Measurements from ENCODE around the gene DIP2A. TPM values are rescaled to one million over a fixed set of nuclear protein-coding genes. Genes with fewer than 3 reads are reported as not detected.

Gene DIP2A
- total and polyA plus RNA-seq, 7 experiments from 2014 or later = 16.9 to 118 (median 105) TPM

- H3K27me3 Mint-ChIP-seq = no peaks in the 10 kb centered on the region
- CTCF ChIA-PET = interaction anchor here (0.8 kb wide), 1 partner anchor 219 kb away, joined by 3 read pairs; no protein-coding TSS in a partner anchor
- intact Hi-C loops (cut with micrococcal nuclease) = no loop called here
- no peak for ATAC-seq
- Histone ChIP-seq H3K4me1 (ENCODE audit: control insufficient read depth in 2 of 2, insufficient read depth in 2 of 2, low read length in 2 of 2) (peaks cover 20 to 70% of the 10 kb centered on the region in 2 donors), H3K9me3 (ENCODE audit: control insufficient read depth in 2 of 3, low read length in 3 of 3) (no peaks in the 10 kb centered on the region), H3K36me3 (ENCODE audit: control insufficient read depth in 2 of 3, insufficient read depth in 3 of 3, low read length in 3 of 3) (peaks cover 0 to 46% (median 14%) of the 10 kb centered on the region in 3 experiments), H3K27me3 (ENCODE audit: control insufficient read depth in 2 of 2, insufficient read depth in 2 of 2, low read length in 2 of 2) (no peaks in the 10 kb centered on the region), H3K27ac (ENCODE audit: low read depth, low read length) (peak overlapping the region; percentile 59), H3K4me3 (ENCODE audit: low read length) (no peak overlapping the region)
- peaks cover 31 to 92% (median 80%) of the 10 kb centered on the region in 7 donors for H3K4me1 Mint-ChIP-seq
- peaks cover 0 to 5% (median 0%) of the 10 kb centered on the region in 11 donors for H3K9me3 Mint-ChIP-seq
- peak overlapping the region in 8 of 10 donors; percentile 22 to 81 (median 60) for H3K4me3 Mint-ChIP-seq
- H3K36me3 Mint-ChIP-seq = peaks cover 23 to 77% (median 48%) of the 10 kb centered on the region in 5 donors
- POLR2A ChIA-PET = interaction anchor here (1.2 kb wide), 1 partner anchor 91 kb away, joined by 4 read pairs; the partner anchor contains the start of gene PRMT2
- peak overlapping the region; percentile 62 to 96 (median 91) for H3K27ac Mint-ChIP-seq
- DNase-seq = peak in 2 of 9 donors; percentile 20 to 30
These were observed 86.1 kb downstream of the DIP2A start for GRCh38 chr21:46544824-46545223.

GRCh38 chr21:46545363-46545762 is 86.7 kb downstream of the DIP2A start:
- intact Hi-C loops (cut with micrococcal nuclease) = no loop called here
- ATAC-seq (no peak), DNase-seq (no peak)
- Histone ChIP-seq H3K36me3 (ENCODE audit: control insufficient read depth in 2 of 3, insufficient read depth in 3 of 3, low read length in 3 of 3) (peaks cover 0 to 40% (median 14%) of the 10 kb centered on the region in 3 experiments), H3K4me1 (ENCODE audit: control insufficient read depth in 2 of 2, insufficient read depth in 2 of 2, low read length in 2 of 2) (peaks cover 25 to 70% of the 10 kb centered on the region in 2 donors), H3K27me3 (ENCODE audit: control insufficient read depth in 2 of 2, insufficient read depth in 2 of 2, low read length in 2 of 2) (no peaks in the 10 kb centered on the region), H3K27ac (ENCODE audit: low read depth, low read length) (peak overlapping the region; percentile 59), H3K9me3 (ENCODE audit: control insufficient read depth in 2 of 3, low read length in 3 of 3) (no peaks in the 10 kb centered on the region), H3K4me3 (ENCODE audit: low read length) (no peak overlapping the region)
- Mint-ChIP-seq H3K9me3 (peaks cover 0 to 5% (median 0%) of the 10 kb centered on the region in 11 donors), H3K4me1 (peaks cover 33 to 92% (median 80%) of the 10 kb centered on the region in 7 donors), H3K36me3 (peaks cover 24 to 76% (median 50%) of the 10 kb centered on the region in 5 donors), H3K27me3 (no peaks in the 10 kb centered on the region), H3K27ac (peak overlapping the region; percentile 62 to 96 (median 91)), H3K4me3 (peak overlapping the region in 7 of 10 donors; percentile 26 to 81 (median 43))
- POLR2A ChIA-PET = interaction anchor here (1.2 kb wide), 1 partner anchor 90 kb away, joined by 4 read pairs; the partner anchor contains the start of gene PRMT2
- CTCF ChIA-PET = no interaction called here

GRCh38 chr21:46545911-46546310 is 87.2 kb downstream of the DIP2A start:
- H3K9me3 ChIP-seq (ENCODE audit: control insufficient read depth in 2 of 3, low read length in 3 of 3) = no peaks in the 10 kb centered on the region
- peak overlapping the region in 5 of 9 donors; percentile 57 to 100 (median 87) for H3K27ac Mint-ChIP-seq
- H3K36me3 ChIP-seq (ENCODE audit: control insufficient read depth in 2 of 3, insufficient read depth in 3 of 3, low read length in 3 of 3) = peaks cover 0 to 39% (median 14%) of the 10 kb centered on the region in 3 experiments
- H3K27me3 Mint-ChIP-seq = no peaks in the 10 kb centered on the region
- peak overlapping the region in 1 of 10 donors; percentile 39 for H3K4me3 Mint-ChIP-seq
- peaks cover 30 to 72% of the 10 kb centered on the region in 2 donors for H3K4me1 ChIP-seq (ENCODE audit: control insufficient read depth in 2 of 2, insufficient read depth in 2 of 2, low read length in 2 of 2)
- DNase-seq = no peak
- peaks cover 36 to 92% (median 82%) of the 10 kb centered on the region in 7 donors for H3K4me1 Mint-ChIP-seq
- no peak overlapping the region for H3K4me3 ChIP-seq (ENCODE audit: low read length)
- H3K27me3 ChIP-seq (ENCODE audit: control insufficient read depth in 2 of 2, insufficient read depth in 2 of 2, low read length in 2 of 2) = no peaks in the 10 kb centered on the region
- intact Hi-C loops (cut with micrococcal nuclease) = no loop called here
- no peak for ATAC-seq
- no peak overlapping the region for H3K27ac ChIP-seq (ENCODE audit: low read depth, low read length)
- POLR2A ChIA-PET = interaction anchor here (8.6 kb wide), 1 partner anchor 90 kb away, joined by 226 read pairs; the partner anchor contains the start of gene PRMT2
- H3K36me3 Mint-ChIP-seq = peaks cover 25 to 75% (median 50%) of the 10 kb centered on the region in 5 donors
- peaks cover 0 to 5% (median 0%) of the 10 kb centered on the region in 11 donors for H3K9me3 Mint-ChIP-seq
- CTCF ChIA-PET = no interaction called here

GRCh38 chr21:46546799-46547198 is 88.1 kb downstream of the DIP2A start:
- Mint-ChIP-seq H3K4me1 (peaks cover 42 to 92% (median 82%) of the 10 kb centered on the region in 7 donors), H3K27ac (peak overlapping the region in 8 of 9 donors; percentile 27 to 100 (median 65)), H3K36me3 (peaks cover 25 to 67% (median 50%) of the 10 kb centered on the region in 5 donors), H3K27me3 (no peaks in the 10 kb centered on the region), H3K9me3 (peaks cover 0 to 5% (median 0%) of the 10 kb centered on the region in 11 donors), H3K4me3 (no peak overlapping the region)
- POLR2A ChIA-PET = interaction anchor here (8.6 kb wide), 1 partner anchor 89 kb away, joined by 226 read pairs; the partner anchor contains the start of gene PRMT2
- CTCF ChIA-PET = no interaction called here
- DNase-seq (no peak), ATAC-seq (no peak)
- H3K27ac ChIP-seq (ENCODE audit: low read depth, low read length) = no peak overlapping the region
- intact Hi-C loops (cut with micrococcal nuclease) = no loop called here
- peaks cover 30 to 72% of the 10 kb centered on the region in 2 donors for H3K4me1 ChIP-seq (ENCODE audit: control insufficient read depth in 2 of 2, insufficient read depth in 2 of 2, low read length in 2 of 2)
- peaks cover 0 to 31% (median 10%) of the 10 kb centered on the region in 3 experiments for H3K36me3 ChIP-seq (ENCODE audit: control insufficient read depth in 2 of 3, insufficient read depth in 3 of 3, low read length in 3 of 3)
- H3K9me3 ChIP-seq (ENCODE audit: control insufficient read depth in 2 of 3, low read length in 3 of 3) = no peaks in the 10 kb centered on the region
- no peaks in the 10 kb centered on the region for H3K27me3 ChIP-seq (ENCODE audit: control insufficient read depth in 2 of 2, insufficient read depth in 2 of 2, low read length in 2 of 2)
- H3K4me3 ChIP-seq (ENCODE audit: low read length) = no peak overlapping the region

- no peak for DNase-seq
- intact Hi-C loops (cut with micrococcal nuclease) = loop anchor here in 1 of 2 donors (1.0 to 5.0 kb wide), 5 partner anchors 17 to 407 kb away; partner anchors contain the start of genes DIP2A and PCNT
- no peak for ATAC-seq
- peak overlapping the region; percentile 83 for H3K27ac ChIP-seq (ENCODE audit: low read depth, low read length)
- no peaks in the 10 kb centered on the region for H3K27me3 ChIP-seq (ENCODE audit: control insufficient read depth in 2 of 2, insufficient read depth in 2 of 2, low read length in 2 of 2)
- H3K36me3 ChIP-seq (ENCODE audit: control insufficient read depth in 2 of 3, insufficient read depth in 3 of 3, low read length in 3 of 3) = peaks cover 0 to 27% (median 15%) of the 10 kb centered on the region in 3 experiments
- Mint-ChIP-seq H3K27ac (peak overlapping the region in 8 of 9 donors; percentile 98 to 100 (median 99)), H3K36me3 (peaks cover 18 to 53% (median 47%) of the 10 kb centered on the region in 5 donors), H3K4me3 (peak overlapping the region in 2 of 10 donors; percentile 78 to 94), H3K27me3 (no peaks in the 10 kb centered on the region), H3K9me3 (peaks cover 0 to 6% (median 0%) of the 10 kb centered on the region in 11 donors), H3K4me1 (peaks cover 44 to 91% (median 82%) of the 10 kb centered on the region in 7 donors)
- POLR2A ChIA-PET = interaction anchor here (2.0 to 8.6 kb wide), 3 partner anchors 9 to 86 kb away, joined by 18 to 226 read pairs (median 49); partner anchors contain the start of gene PRMT2
- H3K4me1 ChIP-seq (ENCODE audit: control insufficient read depth in 2 of 2, insufficient read depth in 2 of 2, low read length in 2 of 2) = peaks cover 48 to 70% of the 10 kb centered on the region in 2 donors
- no peak overlapping the region for H3K4me3 ChIP-seq (ENCODE audit: low read length)
- no peaks in the 10 kb centered on the region for H3K9me3 ChIP-seq (ENCODE audit: control insufficient read depth in 2 of 3, low read length in 3 of 3)
- CTCF ChIA-PET = interaction anchor here (0.7 to 1.7 kb wide), 2 partner anchors 12 to 90 kb away, joined by 3 to 5 read pairs; no protein-coding TSS in a partner anchor
These were observed 91.0 kb downstream of the DIP2A start for GRCh38 chr21:46549650-46550049.

- Mint-ChIP-seq H3K4me3 (peak overlapping the region; percentile 24 to 94 (median 71)), H3K4me1 (peaks cover 39 to 90% (median 75%) of the 10 kb centered on the region in 7 donors), H3K9me3 (peaks cover 0 to 6% (median 0%) of the 10 kb centered on the region in 11 donors), H3K27ac (peak overlapping the region; percentile 91 to 100 (median 99)), H3K27me3 (no peaks in the 10 kb centered on the region), H3K36me3 (peaks cover 14 to 49% (median 44%) of the 10 kb centered on the region in 5 donors)
- Histone ChIP-seq H3K4me3 (ENCODE audit: low read length) (peak overlapping the region; percentile 6), H3K36me3 (ENCODE audit: control insufficient read depth in 2 of 3, insufficient read depth in 3 of 3, low read length in 3 of 3) (peaks cover 0 to 31% (median 15%) of the 10 kb centered on the region in 3 experiments), H3K27me3 (ENCODE audit: control insufficient read depth in 2 of 2, insufficient read depth in 2 of 2, low read length in 2 of 2) (no peaks in the 10 kb centered on the region), H3K4me1 (ENCODE audit: control insufficient read depth in 2 of 2, insufficient read depth in 2 of 2, low read length in 2 of 2) (peaks cover 48 to 71% of the 10 kb centered on the region in 2 donors), H3K9me3 (ENCODE audit: control insufficient read depth in 2 of 3, low read length in 3 of 3) (no peaks in the 10 kb centered on the region), H3K27ac (ENCODE audit: low read depth, low read length) (peak overlapping the region; percentile 83)
- ChIA-PET CTCF (interaction anchor here (1.3 to 2.2 kb wide), 3 partner anchors 13 to 85 kb away, joined by 3 to 15 read pairs (median 4); partner anchors contain the start of gene PRMT2), POLR2A (interaction anchor here (1.3 to 8.6 kb wide), 7 partner anchors 8 to 85 kb away, joined by 4 to 226 read pairs (median 18); partner anchors contain the start of gene PRMT2)
- intact Hi-C loops (cut with micrococcal nuclease) = loop anchor here in 1 of 2 donors (1.0 to 5.0 kb wide), 5 partner anchors 18 to 408 kb away; partner anchors contain the start of genes DIP2A and PCNT
- DNase-seq = peak in 8 of 9 donors; percentile 32 to 91 (median 84)
- ATAC-seq = peak; percentile 85
These were observed 91.6 kb downstream of the DIP2A start for GRCh38 chr21:46550116-46550941.
